Measurements from ENCODE around the gene LCP1. TPM values are rescaled to one million over a fixed set of nuclear protein-coding genes. Genes with fewer than 3 reads are reported as not detected.
"Not testable (repeated sequence)": the region's sequence is repeated elsewhere in the genome, so short reads cannot be mapped to it uniquely, and the experiment has no call there.

Gene LCP1
- total RNA-seq, result 1,093 and 1,100 TPM in 2 replicates

GRCh38 chr13:46181840-46182490, at the start of gene LCP1:
LCP1 (minus strand) TSS chr13:46182177; CDS start chr13:46159662, 22,515 bp downstream.
- intact Hi-C loops (cut with micrococcal nuclease), result loop anchor here (1.0 to 5.0 kb wide), 10 partner anchors 10 to 1415 kb away; partner anchors contain the start of genes GPALPP1, NUFIP1, SLC25A30 and TPT1

- intact Hi-C loops (cut with micrococcal nuclease), result no loop called here
Measured at GRCh38 chr13:46229251-46229650, 47.3 kb upstream of the LCP1 start.

- intact Hi-C loops (cut with micrococcal nuclease), result not testable (repeated sequence)
Measured at GRCh38 chr13:46220234-46220633, 38.3 kb upstream of the LCP1 start.

- intact Hi-C loops (cut with micrococcal nuclease), result loop anchor here (10.0 kb wide), 1 partner anchor 450 kb away; no protein-coding TSS in a partner anchor
Measured at GRCh38 chr13:46214741-46215140, 32.8 kb upstream of the LCP1 start.

GRCh38 chr13:46213242-46213641, 31.3 kb upstream of the LCP1 start:
- intact Hi-C loops (cut with micrococcal nuclease), result loop anchor here (2.0 to 10.0 kb wide), 2 partner anchors 452 to 584 kb away; partner anchors contain the start of gene ESD

GRCh38 chr13:46211483-46212351, 29.7 kb upstream of the LCP1 start, which contains the start of gene LRRC63:
LRRC63 (plus strand) TSS chr13:46211928; CDS start chr13:46213035, 1,107 bp downstream.
- intact Hi-C loops (cut with micrococcal nuclease), result loop anchor here (1.0 to 10.0 kb wide), 10 partner anchors 9 to 747 kb away; partner anchors contain the start of genes COG3, ESD and ZC3H13

- intact Hi-C loops (cut with micrococcal nuclease), result loop anchor here (1.0 to 10.0 kb wide), 9 partner anchors 9 to 747 kb away; partner anchors contain the start of genes COG3 and ZC3H13
Measured at GRCh38 chr13:46211116-46211482, 29.1 kb upstream of the LCP1 start.

GRCh38 chr13:46210362-46211083, 28.5 kb upstream of the LCP1 start:
- intact Hi-C loops (cut with micrococcal nuclease), result loop anchor here (1.0 to 10.0 kb wide), 10 partner anchors 8 to 746 kb away; partner anchors contain the start of genes COG3 and ZC3H13

- intact Hi-C loops (cut with micrococcal nuclease), result no loop called here
Measured at GRCh38 chr13:46207828-46208227, 25.9 kb upstream of the LCP1 start.

GRCh38 chr13:46206143-46206542, 24.2 kb upstream of the LCP1 start:
- intact Hi-C loops (cut with micrococcal nuclease), result no loop called here

- intact Hi-C loops (cut with micrococcal nuclease), result loop anchor here (1.0 kb wide), 2 partner anchors 8 to 19 kb away; partner anchors contain the start of gene LRRC63
Measured at GRCh38 chr13:46202966-46203365, 21.0 kb upstream of the LCP1 start.

- intact Hi-C loops (cut with micrococcal nuclease), result loop anchor here (1.0 kb wide), 2 partner anchors 9 to 18 kb away; partner anchors contain the start of gene LRRC63
Measured at GRCh38 chr13:46202188-46202795, 20.3 kb upstream of the LCP1 start.

GRCh38 chr13:46198696-46199193, 16.8 kb upstream of the LCP1 start:
- intact Hi-C loops (cut with micrococcal nuclease), result no loop called here

GRCh38 chr13:46197299-46198048, 15.5 kb upstream of the LCP1 start:
- intact Hi-C loops (cut with micrococcal nuclease), result no loop called here

GRCh38 chr13:46195016-46195415, 13.0 kb upstream of the LCP1 start:
- intact Hi-C loops (cut with micrococcal nuclease), result no loop called here

GRCh38 chr13:46192412-46192811, 10.4 kb upstream of the LCP1 start:
- intact Hi-C loops (cut with micrococcal nuclease), result no loop called here

GRCh38 chr13:46185634-46186033, 3.7 kb upstream of the LCP1 start:
- intact Hi-C loops (cut with micrococcal nuclease), result no loop called here

GRCh38 chr13:46184277-46184699, 2.3 kb upstream of the LCP1 start:
- intact Hi-C loops (cut with micrococcal nuclease), result loop anchor here (1.0 to 5.0 kb wide), 12 partner anchors 18 to 1417 kb away; partner anchors contain the start of genes GPALPP1, LRRC63, NUFIP1 and SLC25A30

Data from T-helper 1 cell treated with Interleukin-12 subunit alpha and Interleukin-12 subunit beta and Interleukin-4 antibody, amounts not matched to agents 30 ng/mL and 1 ng/mL, for 36 hours (primary cell).